BE2C (cell line): ENCODE results near the gene LDLRAD4.
A peak's percentile ranks its signal among the peaks of the same experiment; 100 is the strongest.

Experiments used
- DNase-seq: peaks from one replicate; pipeline ENCODE4 v3.0.0-alpha.2; 2020
- H3K27me3 ChIP-seq: fragments of 250-450 bp; sonication (Bioruptor Pico); 2 replicates; pipeline ENCODE4 v1.5.1; 2020; ENCODE audit warnings: mild to moderate bottlenecking
- H3K36me3 ChIP-seq: fragments of 250-450 bp; sonication (Bioruptor Pico); 2 replicates; pipeline ENCODE4 v1.5.1; 2020; ENCODE audit warnings: mild to moderate bottlenecking
- H3K4me1 ChIP-seq: fragments of 250-450 bp; sonication (Bioruptor Pico); 2 replicates; pipeline ENCODE4 v1.5.1; 2020
- H3K4me3 ChIP-seq: 2 replicates; pipeline ENCODE4 v1.5.1; 2011; ENCODE audit warnings: low read depth, low read length
- H3K9me3 ChIP-seq: fragments of 250-450 bp; sonication (Bioruptor Pico); 2 replicates; pipeline ENCODE4 v1.5.1; 2020
- CTCF ChIP-seq: IDR thresholded peaks from 2 replicates; pipeline ENCODE4 v1.5.1; 2012; ENCODE audit warnings: mild to moderate bottlenecking, low read depth, low read length

Gene LDLRAD4

DNA sequence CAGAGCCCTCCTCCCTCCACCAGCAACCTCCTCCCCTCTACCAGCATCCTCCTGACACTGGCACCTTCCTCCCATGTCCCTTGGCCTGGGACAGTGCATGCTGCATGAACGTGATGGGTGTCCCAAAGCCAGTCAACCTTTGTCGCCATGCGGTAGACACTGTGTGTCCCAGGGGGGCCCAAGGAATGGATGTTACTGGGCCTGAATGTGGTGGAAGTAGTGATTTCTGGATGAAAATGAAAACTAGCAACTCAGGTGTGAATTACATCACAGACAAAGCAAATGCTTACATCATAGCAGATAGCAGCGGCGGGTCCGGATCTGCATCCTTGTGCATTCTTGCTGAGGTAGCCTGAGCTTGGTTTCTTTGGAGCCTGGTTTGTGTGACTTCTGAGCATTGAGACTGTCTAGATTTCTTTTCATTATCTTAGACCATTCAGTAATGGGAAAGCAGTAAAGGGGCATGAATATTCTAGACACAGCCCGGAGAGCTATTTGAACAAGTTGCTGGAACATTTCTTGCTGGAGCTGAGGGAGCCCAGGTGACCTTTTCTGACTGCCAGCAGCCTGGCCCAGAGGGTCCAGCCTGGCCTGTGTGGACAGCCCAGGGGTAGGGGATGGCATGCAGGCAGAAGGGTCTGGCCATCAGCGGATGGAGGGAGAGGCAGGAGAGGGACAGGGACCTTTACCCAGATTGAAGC is 407.4 kb downstream of the LDLRAD4 start:
- Histone ChIP-seq H3K4me3 (no peak overlapping the region), H3K9me3 (no peaks in the 10 kb centered on the region), H3K27me3 (no peaks in the 10 kb centered on the region), H3K4me1 (no peaks in the 10 kb centered on the region; the same call in 1 of the 2 replicates), H3K36me3 (no peaks in the 10 kb centered on the region)
- DNase-seq: no peak
- TF ChIP-seq CTCF: no peak

GRCh38 chr18:13626544-13626908 is 408.0 kb downstream of the LDLRAD4 start:
- Histone ChIP-seq H3K27me3 (no peaks in the 10 kb centered on the region), H3K9me3 (no peaks in the 10 kb centered on the region), H3K4me3 (no peak overlapping the region), H3K4me1 (no peaks in the 10 kb centered on the region; the same call in 1 of the 2 replicates), H3K36me3 (no peaks in the 10 kb centered on the region)
- no peak for TF ChIP-seq CTCF
- DNase-seq: no peak

- Histone ChIP-seq H3K4me3 (no peak overlapping the region), H3K4me1 (no peaks in the 10 kb centered on the region; the same call in 1 of the 2 replicates), H3K9me3 (no peaks in the 10 kb centered on the region), H3K36me3 (no peaks in the 10 kb centered on the region), H3K27me3 (no peaks in the 10 kb centered on the region)
- DNase-seq: no peak
- no peak for TF ChIP-seq CTCF
Observed at GRCh38 chr18:13627639-13628038, 409.1 kb downstream of the LDLRAD4 start.

DNA sequence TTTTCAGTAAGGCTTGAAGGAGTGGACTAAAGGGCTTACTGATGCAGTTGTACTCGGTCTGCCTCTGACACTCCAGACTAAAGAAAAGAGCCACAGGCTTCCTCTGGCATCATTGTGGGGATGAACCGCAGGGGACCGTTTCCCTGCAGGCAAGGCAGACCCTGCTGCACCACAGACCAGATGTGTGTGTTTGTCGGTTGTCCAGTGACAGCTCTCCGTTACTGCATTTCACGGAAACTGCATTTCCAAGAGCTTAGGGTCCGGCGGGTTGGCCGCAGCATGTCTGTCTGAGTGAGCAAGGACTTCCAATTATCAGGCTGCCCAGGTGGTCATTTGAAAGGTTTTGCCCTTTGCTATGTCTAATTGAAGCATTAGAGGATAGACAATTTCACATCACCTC is 409.7 kb downstream of the LDLRAD4 start:
- Histone ChIP-seq H3K9me3 (no peaks in the 10 kb centered on the region), H3K4me1 (no peaks in the 10 kb centered on the region; the same call in 1 of the 2 replicates), H3K36me3 (no peaks in the 10 kb centered on the region), H3K27me3 (no peaks in the 10 kb centered on the region), H3K4me3 (no peak overlapping the region)
- TF ChIP-seq CTCF: no peak
- no peak for DNase-seq

DNA sequence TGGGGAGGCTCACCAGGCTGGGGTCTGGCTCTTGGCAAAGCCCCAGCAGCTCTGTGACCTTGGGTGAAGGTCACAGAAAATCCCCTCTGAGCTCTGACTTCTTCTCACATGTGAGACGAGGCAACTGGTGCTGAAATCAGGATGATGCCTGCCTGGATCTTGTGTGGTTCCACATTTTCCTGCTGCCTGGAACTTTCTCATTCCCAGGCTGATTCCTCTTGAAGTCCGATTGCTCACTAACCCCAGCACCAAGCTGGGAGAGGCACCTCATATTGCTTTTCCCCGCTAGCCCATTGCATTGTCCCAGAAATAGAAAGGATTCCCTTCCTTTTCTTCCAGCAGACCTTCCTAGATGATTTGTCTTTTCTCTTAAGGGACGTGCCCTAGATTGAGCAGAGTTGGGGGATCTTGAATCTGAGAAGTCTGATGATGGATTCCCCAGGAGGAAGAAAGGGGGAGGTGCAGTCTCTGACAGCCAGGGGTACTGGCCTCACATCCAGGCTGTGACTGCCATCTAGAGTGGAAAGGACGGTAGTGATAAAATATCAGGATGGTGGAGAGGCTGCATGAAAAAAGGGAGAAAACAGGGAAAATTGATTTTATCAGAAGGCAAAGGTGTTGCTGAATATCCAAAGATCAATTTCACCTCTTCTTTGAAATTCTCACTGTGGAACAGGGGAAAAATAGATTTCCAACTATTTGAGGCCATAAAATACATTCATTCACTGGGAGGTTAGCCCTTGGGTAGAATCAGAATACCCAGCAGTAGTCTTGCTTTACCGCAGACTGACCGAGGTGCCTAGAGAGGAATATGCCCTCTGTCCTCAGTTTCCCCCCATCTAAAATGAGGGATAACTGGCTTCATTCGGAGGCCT is 411.5 kb downstream of the LDLRAD4 start:
- Histone ChIP-seq H3K4me1 (no peaks in the 10 kb centered on the region; the same call in 1 of the 2 replicates), H3K36me3 (no peaks in the 10 kb centered on the region), H3K4me3 (peak overlapping the region; percentile 24), H3K27me3 (no peaks in the 10 kb centered on the region), H3K9me3 (no peaks in the 10 kb centered on the region)
- peak; percentile 83 for TF ChIP-seq CTCF
- peak; percentile 59 for DNase-seq
